ENCODE measurements around the gene ZC3H8.

DNA sequence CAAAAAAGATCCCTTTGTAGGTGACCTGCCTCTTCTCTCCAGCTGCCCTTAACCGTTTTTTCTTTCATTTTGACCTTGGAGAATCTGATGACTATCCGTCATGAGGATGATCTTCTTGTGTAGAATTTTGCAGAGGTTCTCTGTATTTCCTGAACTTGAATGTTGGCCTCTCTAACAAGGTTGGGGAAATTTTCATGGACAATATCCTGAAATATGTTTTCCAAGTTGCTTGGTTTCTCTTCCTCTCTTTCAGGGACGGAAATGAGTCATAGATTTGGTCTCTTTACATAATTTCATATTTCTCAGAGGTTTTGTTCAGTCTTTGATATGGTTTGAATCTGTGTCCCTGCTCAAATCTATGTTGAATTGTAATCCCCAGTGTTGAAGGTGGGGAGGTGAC, 34.0 kb downstream of the ZC3H8 start:
- TF ChIP-seq, protein P1, sequence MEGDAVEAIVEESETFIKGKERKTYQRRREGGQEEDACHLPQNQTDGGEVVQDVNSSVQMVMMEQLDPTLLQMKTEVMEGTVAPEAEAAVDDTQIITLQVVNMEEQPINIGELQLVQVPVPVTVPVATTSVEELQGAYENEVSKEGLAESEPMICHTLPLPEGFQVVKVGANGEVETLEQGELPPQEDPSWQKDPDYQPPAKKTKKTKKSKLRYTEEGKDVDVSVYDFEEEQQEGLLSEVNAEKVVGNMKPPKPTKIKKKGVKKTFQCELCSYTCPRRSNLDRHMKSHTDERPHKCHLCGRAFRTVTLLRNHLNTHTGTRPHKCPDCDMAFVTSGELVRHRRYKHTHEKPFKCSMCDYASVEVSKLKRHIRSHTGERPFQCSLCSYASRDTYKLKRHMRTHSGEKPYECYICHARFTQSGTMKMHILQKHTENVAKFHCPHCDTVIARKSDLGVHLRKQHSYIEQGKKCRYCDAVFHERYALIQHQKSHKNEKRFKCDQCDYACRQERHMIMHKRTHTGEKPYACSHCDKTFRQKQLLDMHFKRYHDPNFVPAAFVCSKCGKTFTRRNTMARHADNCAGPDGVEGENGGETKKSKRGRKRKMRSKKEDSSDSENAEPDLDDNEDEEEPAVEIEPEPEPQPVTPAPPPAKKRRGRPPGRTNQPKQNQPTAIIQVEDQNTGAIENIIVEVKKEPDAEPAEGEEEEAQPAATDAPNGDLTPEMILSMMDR (IDR thresholded peaks at IDR 0.05; ENCODE audit: extremely low read depth in 1 of 2, insufficient read depth in 1 of 2, low read depth in 1 of 2, low read length in 2 of 2): no peak
- TF ChIP-seq POLR2AphosphoS5 (IDR thresholded peaks at IDR 0.05; ENCODE audit: insufficient read depth, low read depth, low read length): no peak
- no peak for TF ChIP-seq POLR2A (IDR thresholded peaks at IDR 0.05; ENCODE audit: low read depth, low read length)
